H1 (cell line): ENCODE data around the gene FAM240A. TPM values are rescaled to one million over a fixed set of nuclear protein-coding genes. Genes with fewer than 3 reads are reported as not detected.

Experiments used
- CTCF ChIA-PET: fragments of 300-600 bp; sonication (Branson Sonifier 250); formaldehyde crosslinking; loops from one replicate; lab custom pipeline; 2021; ENCODE audit not compliant: partially characterized antibody; lab: Charles Lee
- POLR2A ChIA-PET: fragments of 300-600 bp; sonication (Branson Sonifier 250); formaldehyde crosslinking; loops from one replicate; lab custom pipeline; 2021; ENCODE audit warnings: inconsistent platforms; ENCODE audit not compliant: partially characterized antibody; lab: Charles Lee
- DNase-seq, 2 experiments: peaks; one replicate each; pipeline versions ENCODE4 v3.0.0 to v3.0.0-alpha.2; 2010 to 2022; ENCODE audit warnings: low spot score in 2 of 2, low read depth in 1 of 2, mixed read lengths in 1 of 2
- FAIRE-seq: peaks from 2 replicates; lab custom pipeline; 2011; peaks lifted over from hg19 to GRCh38; lab: Jason Lieb, UNC
- H2AFZ ChIP-seq: 2 replicates; pipeline ENCODE4 v1.8.1; 2012; ENCODE audit warnings: low read length, inconsistent platforms
- H2AK5ac ChIP-seq: 2 replicates; pipeline ENCODE4 v1.6.1; 2013; ENCODE audit warnings: low read depth, low read length
- H2BK120ac ChIP-seq: replicated peaks from 2 replicates; pipeline ENCODE3; 2013; ENCODE audit warnings: low read depth, low read length, inconsistent platforms
- H2BK12ac ChIP-seq: 2 replicates; pipeline ENCODE4 v1.6.1; 2013; ENCODE audit warnings: low read depth, low read length
- H2BK15ac ChIP-seq: 2 replicates; pipeline ENCODE4 v1.6.1; 2013; ENCODE audit warnings: low read length
- H2BK20ac ChIP-seq: 2 replicates; pipeline ENCODE4 v1.6.1; 2013; ENCODE audit warnings: low read length
- H2BK5ac ChIP-seq: 2 replicates; pipeline ENCODE4 v1.6.1; 2013; ENCODE audit warnings: low read depth, low read length
- H3K14ac ChIP-seq: 2 replicates; pipeline ENCODE4 v1.6.1; 2013; ENCODE audit warnings: inconsistent platforms; ENCODE audit not compliant: insufficient read length
- H3K18ac ChIP-seq: 2 replicates; pipeline ENCODE4 v1.6.1; 2013; ENCODE audit warnings: low read length; ENCODE audit errors: extremely low read depth
- H3K23ac ChIP-seq: 2 replicates; pipeline ENCODE4 v1.6.1; 2013; ENCODE audit warnings: inconsistent platforms; ENCODE audit not compliant: insufficient read length
- H3K23me2 ChIP-seq: 2 replicates; pipeline ENCODE4 v1.6.1; 2013; ENCODE audit warnings: low read depth, low read length
- H3K27ac ChIP-seq: 2 replicates; pipeline ENCODE4 v1.6.1; 2011; ENCODE audit warnings: low read depth, low read length, inconsistent platforms
- H3K27me3 ChIP-seq, 4 experiments: replicated peaks in 1 of 4; 1 replicate in 1 of 4; 2 replicates in 3 of 4; pipeline versions ENCODE4 v1.6.1 to v1.8.1; 2011 to 2013; ENCODE audit warnings: low read length in 3 of 4, mild to moderate bottlenecking in 3 of 4, inconsistent platforms in 2 of 4, mixed read lengths in 2 of 4, moderate library complexity in 1 of 4; ENCODE audit not compliant: control insufficient read depth in 3 of 4, insufficient read depth in 3 of 4; ENCODE audit errors: extremely low read depth in 1 of 4
- H3K36me3 ChIP-seq, 4 experiments: 2 replicates each; pipeline versions ENCODE4 v1.6.1 to v1.8.1; 2011 to 2013; ENCODE audit warnings: mild to moderate bottlenecking in 4 of 4, low read length in 3 of 4, moderate library complexity in 2 of 4, control low read depth in 1 of 4, inconsistent platforms in 1 of 4; ENCODE audit not compliant: insufficient read depth in 4 of 4, control insufficient read depth in 2 of 4
- H3K4ac ChIP-seq: replicated peaks from 2 replicates; pipeline ENCODE3; 2013; ENCODE audit warnings: low read length, low read depth, mixed read lengths, inconsistent platforms; ENCODE audit not compliant: insufficient read length
- H3K4me1 ChIP-seq, 4 experiments: replicated peaks in 1 of 4; 1 replicate in 1 of 4; 2 replicates in 3 of 4; pipeline versions ENCODE4 v1.6.1 to v1.8.1; 2011 to 2013; ENCODE audit warnings: low read length in 3 of 4, inconsistent platforms in 2 of 4, mixed read lengths in 1 of 4; ENCODE audit not compliant: insufficient read depth in 4 of 4, control insufficient read depth in 3 of 4
- H3K4me2 ChIP-seq, 2 experiments: 2 replicates each; pipeline versions ENCODE4 v1.6.1 to v1.8.1; 2011 to 2013; ENCODE audit warnings: low read depth in 2 of 2, low read length in 2 of 2, control low read depth in 1 of 2, inconsistent platforms in 1 of 2, mild to moderate bottlenecking in 1 of 2; ENCODE audit not compliant: insufficient read depth in 1 of 2
- H3K4me3 ChIP-seq, 4 experiments: fragments of 200-600, 300-600 bp in 1 of 4; sonication (generic), shearing (Covaris generic), sonication (Bioruptor Twin) in 1 of 4; 2 replicates each; pipeline versions ENCODE4 v1.5.1 to v1.8.1; 2011 to 2016; ENCODE audit warnings: low read length in 4 of 4, low read depth in 3 of 4, control low read depth in 2 of 4, inconsistent platforms in 2 of 4, mild to moderate bottlenecking in 2 of 4, mixed read lengths in 1 of 4, moderate library complexity in 1 of 4; ENCODE audit not compliant: insufficient read depth in 2 of 4; ENCODE audit errors: extremely low read depth in 1 of 4
- H3K56ac ChIP-seq: replicated peaks from 2 replicates; pipeline ENCODE3; 2013; ENCODE audit warnings: low read depth, mild to moderate bottlenecking, mixed read lengths, low read length, inconsistent platforms; ENCODE audit not compliant: insufficient read length
- H3K79me1 ChIP-seq: 2 replicates; pipeline ENCODE4 v1.6.1; 2013; ENCODE audit warnings: low read depth, low read length, control low read depth
- H3K79me2 ChIP-seq, 2 experiments: 2 replicates each; pipeline versions ENCODE4 v1.6.1 to v1.8.1; 2012 to 2013; ENCODE audit warnings: low read length in 2 of 2, mild to moderate bottlenecking in 2 of 2, inconsistent platforms in 1 of 2; ENCODE audit not compliant: insufficient read depth in 2 of 2, control insufficient read depth in 1 of 2
- H3K9ac ChIP-seq, 4 experiments: replicated peaks in 1 of 4; 1 replicate in 1 of 4; 2 replicates in 3 of 4; pipeline versions ENCODE4 v1.6.1 to v1.8.1; 2011 to 2013; ENCODE audit warnings: low read depth in 3 of 4, low read length in 3 of 4, control low read depth in 2 of 4, mild to moderate bottlenecking in 2 of 4, moderate library complexity in 2 of 4, inconsistent platforms in 1 of 4; ENCODE audit errors: extremely low read depth in 1 of 4
- H3K9me3 ChIP-seq, 2 experiments: 2 replicates each; pipeline versions ENCODE4 v1.6.1 to v1.8.1; 2012 to 2013; ENCODE audit warnings: mild to moderate bottlenecking in 2 of 2, moderate library complexity in 2 of 2, control low read depth in 1 of 2, inconsistent platforms in 1 of 2, low read depth in 1 of 2, low read length in 1 of 2, mixed read lengths in 1 of 2; ENCODE audit not compliant: insufficient read depth in 2 of 2
- H4K20me1 ChIP-seq, 2 experiments: replicated peaks in 1 of 2; 2 replicates each; pipeline versions ENCODE3 to v1.8.1; 2011 to 2013; ENCODE audit warnings: inconsistent platforms in 2 of 2, low read length in 2 of 2, mild to moderate bottlenecking in 1 of 2; ENCODE audit not compliant: insufficient read depth in 2 of 2, control insufficient read depth in 1 of 2
- H4K5ac ChIP-seq: 2 replicates; pipeline ENCODE4 v1.6.1; 2013; ENCODE audit warnings: low read length, low read depth, mixed read lengths, inconsistent platforms; ENCODE audit not compliant: insufficient read length
- H4K8ac ChIP-seq: 2 replicates; pipeline ENCODE4 v1.8.0; 2013; ENCODE audit warnings: mild to moderate bottlenecking, moderate library complexity, low read length, inconsistent platforms; ENCODE audit not compliant: insufficient read depth; ENCODE audit errors: extremely low read depth
- H4K91ac ChIP-seq: replicated peaks from 2 replicates; pipeline ENCODE3; 2013; ENCODE audit warnings: low read length, mixed read lengths, inconsistent platforms; ENCODE audit not compliant: insufficient read length
- GTF2F1 ChIP-seq: IDR thresholded peaks from 2 replicates; pipeline ENCODE4 v1.6.1; 2012; ENCODE audit warnings: low read depth, low read length, improper control_type of control experiment, borderline replicate concordance
- KDM1A ChIP-seq: fragments of 200-600, 300-600 bp; sonication (generic); IDR thresholded peaks from 2 replicates; pipeline ENCODE4 v1.7.1; 2016; ENCODE audit warnings: mild to moderate bottlenecking, low read length, borderline replicate concordance
- KDM4A ChIP-seq: IDR thresholded peaks from one replicate; pipeline ENCODE4 v1.7.1; 2012; ENCODE audit warnings: low read depth, mild to moderate bottlenecking, moderate library complexity, low read length, inconsistent platforms; ENCODE audit not compliant: severe bottlenecking
- RAD21 ChIP-seq, 2 experiments: IDR thresholded peaks in 1 of 2; conservative IDR thresholded peaks in 1 of 2; 2 replicates each; pipeline ENCODE4 v1.6.1; 2011; ENCODE audit warnings: low read depth in 2 of 2, low read length in 2 of 2, improper control_type of control experiment in 1 of 2, inconsistent platforms in 1 of 2, mild to moderate bottlenecking in 1 of 2, moderate library complexity in 1 of 2
- SRF ChIP-seq: IDR thresholded peaks from 2 replicates; pipeline ENCODE4 v1.6.1; 2011; ENCODE audit warnings: mild to moderate bottlenecking, low read depth, low read length, moderate library complexity
- TBP ChIP-seq: IDR thresholded peaks from 2 replicates; pipeline ENCODE4 v1.6.1; 2011; ENCODE audit warnings: low read depth, low read length, improper control_type of control experiment
- YY1 ChIP-seq: IDR thresholded peaks from 2 replicates; pipeline ENCODE4 v1.6.1; 2011; ENCODE audit warnings: low read depth, mild to moderate bottlenecking, low read length
- WGBS, 2 experiments: shearing (Covaris generic) in 1 of 2; methylation state at CpG; one replicate each; pipeline versions ENCODE4 v1.1.6 to v1.1.7; 2013 to 2015; ENCODE audit warnings: low lambda C conversion rate in 2 of 2, mixed read lengths in 2 of 2, inconsistent platforms in 1 of 2, low coverage in 1 of 2, missing lambda C conversion rate in 1 of 2; ENCODE audit not compliant: insufficient replicate concordance in 2 of 2, insufficient coverage in 1 of 2, insufficient read length in 1 of 2; ENCODE audit errors: extremely low coverage in 1 of 2, missing lambda C conversion rate in 1 of 2; 5-methylcytosine and 5-hydroxymethylcytosine counted together
- polyA plus RNA-seq, 7 experiments: library from polyadenylated mRNA; depleted of rRNA in 3 of 7; stranded (reverse) in 5 of 7; unstranded in 2 of 7; fragments of >200 nt in 5 of 7; fragments of 200-250 nt in 2 of 7; gene quantifications; 1 replicate in 5 of 7; 2 replicates in 1 of 7; 4 replicates in 1 of 7; pipeline versions ENCODE4 v1.2.1 to v1.2.3, GENCODE V29; 2011 to 2013; ENCODE audit warnings: missing spikeins in 2 of 7, mixed read lengths in 2 of 7
- total RNA-seq: library from RNA; stranded (reverse); fragmentation: NEBNext Ultra II Directional; extraction: Animal tissue kit (Norgen Biotek cat#: 25700); gene quantifications from 2 replicates; pipeline ENCODE4 v1.2.1, GENCODE V29; 2021
- TF ChIP-seq, protein P1 (sequence below): IDR thresholded peaks from 2 replicates; pipeline ENCODE4 v1.6.1; 2012; ENCODE audit warnings: low read length, inconsistent platforms

FAM240A gene
- total and polyA plus RNA-seq, 2 of the 8 experiments (the other 6 are each of a cell fraction or from before 2014, with no cell fraction given), result 0.08 TPM; not detected in 1

DNA sequence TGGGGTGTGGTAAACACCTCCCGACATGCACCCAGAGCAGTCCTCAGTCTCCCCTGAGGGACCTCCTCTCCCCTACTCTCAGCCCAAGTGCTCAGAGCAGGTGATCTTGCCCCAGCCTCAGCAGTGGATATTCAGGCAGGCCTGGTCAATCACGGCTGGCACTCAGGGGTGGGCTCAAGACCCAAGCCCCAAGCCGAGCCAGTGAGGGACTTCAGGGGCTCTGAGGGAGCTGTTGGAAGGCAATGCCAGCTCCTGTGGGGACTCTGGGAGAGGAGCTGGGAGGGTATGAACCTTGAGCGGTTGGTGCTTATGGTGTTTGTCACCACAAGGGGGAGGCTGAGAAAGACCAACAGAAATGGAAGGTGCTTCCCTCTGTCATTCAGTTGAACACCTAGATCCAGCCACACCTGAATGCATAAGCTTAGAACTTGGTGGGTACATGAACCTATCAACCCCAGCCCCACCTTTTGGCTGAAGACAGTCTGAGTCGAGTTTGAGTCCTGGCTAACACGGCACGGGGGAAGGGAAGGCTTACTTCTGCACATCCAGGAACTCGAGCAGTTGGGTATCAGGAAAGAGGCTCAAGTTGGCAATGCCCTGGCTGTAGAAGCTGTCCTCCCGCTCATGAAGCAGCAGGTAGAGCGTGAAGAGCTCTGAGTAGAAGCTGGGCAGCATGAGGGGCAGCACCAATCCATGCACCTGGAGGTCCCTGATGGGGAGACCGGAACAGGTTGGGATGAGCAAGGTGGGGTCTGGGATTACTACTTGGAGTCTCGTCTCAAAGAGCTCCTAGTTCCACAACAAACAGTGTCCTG, 61.9 kb downstream of the FAM240A start:
- Histone ChIP-seq H3K36me3 (no peaks in the 10 kb centered on the region), H2BK5ac (no peak overlapping the region), H3K4ac (no peak overlapping the region), H3K4me3 (no peak overlapping the region), H2AK5ac (no peak overlapping the region), H4K5ac (no peak overlapping the region), H3K4me1 (no peaks in the 10 kb centered on the region; a peak in 1 of 7 replicates), H2BK20ac (no peak overlapping the region), H3K14ac (no peak overlapping the region), H3K18ac (no peak overlapping the region), H2BK120ac (no peak overlapping the region), H2BK15ac (no peak overlapping the region), H3K27ac (no peak overlapping the region), H3K9me3 (no peaks in the 10 kb centered on the region), H3K23me2 (no peaks in the 10 kb centered on the region), H3K56ac (no peak overlapping the region), H3K23ac (no peak overlapping the region), H3K79me1 (no peaks in the 10 kb centered on the region), H3K9ac (no peak overlapping the region), H4K20me1 (peaks cover 0 to 1% of the 10 kb centered on the region in 2 experiments), H2AFZ (no peak overlapping the region), H3K4me2 (no peak overlapping the region), H2BK12ac (no peak overlapping the region), H4K91ac (no peak overlapping the region), H3K27me3 (no peaks in the 10 kb centered on the region), H3K79me2 (no peaks in the 10 kb centered on the region), H4K8ac (no peak overlapping the region)
- DNase-seq (no peak), FAIRE-seq (no peak)
- 88% methylated on average over 12 of the region's 12 CpGs; no CpG with 5 or more reads in 1 of the 2 experiments for WGBS, 2 experiments
- POLR2A ChIA-PET, result interaction anchor here (1.0 to 1.2 kb wide), 2 partner anchors 10 to 89 kb away, joined by 3 read pairs; no protein-coding TSS in a partner anchor
- CTCF ChIA-PET, result interaction anchor here (0.6 to 4.2 kb wide), 19 partner anchors 10 to 283 kb away, joined by 3 to 32 read pairs (median 4); partner anchors contain the start of gene ALS2CL
- no peak for TF ChIP-seq SRF
- no peak for TF ChIP-seq GTF2F1
- no peak for TF ChIP-seq TBP
- TF ChIP-seq RAD21 (IDR thresholded peaks at IDR 0.05 in 1 of 2, conservative IDR thresholded peaks at IDR 0.05 in 1 of 2; ENCODE audit: low read depth in 2 of 2, low read length in 2 of 2), result peak; percentile 1 to 35; a peak in 1 of 4 replicates
- TF ChIP-seq, protein P1, sequence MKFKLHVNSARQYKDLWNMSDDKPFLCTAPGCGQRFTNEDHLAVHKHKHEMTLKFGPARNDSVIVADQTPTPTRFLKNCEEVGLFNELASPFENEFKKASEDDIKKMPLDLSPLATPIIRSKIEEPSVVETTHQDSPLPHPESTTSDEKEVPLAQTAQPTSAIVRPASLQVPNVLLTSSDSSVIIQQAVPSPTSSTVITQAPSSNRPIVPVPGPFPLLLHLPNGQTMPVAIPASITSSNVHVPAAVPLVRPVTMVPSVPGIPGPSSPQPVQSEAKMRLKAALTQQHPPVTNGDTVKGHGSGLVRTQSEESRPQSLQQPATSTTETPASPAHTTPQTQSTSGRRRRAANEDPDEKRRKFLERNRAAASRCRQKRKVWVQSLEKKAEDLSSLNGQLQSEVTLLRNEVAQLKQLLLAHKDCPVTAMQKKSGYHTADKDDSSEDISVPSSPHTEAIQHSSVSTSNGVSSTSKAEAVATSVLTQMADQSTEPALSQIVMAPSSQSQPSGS, result no peak
- TF ChIP-seq YY1, result no peak
- no peak for TF ChIP-seq KDM4A
- peak; percentile 86; the same call in 1 of the 2 replicates for TF ChIP-seq KDM1A
